ENCODE results near the gene IL15RA. TPM values are rescaled to one million over a fixed set of nuclear protein-coding genes. Genes with fewer than 3 reads are reported as not detected.
"Not testable (repeated sequence)": the region's sequence is repeated elsewhere in the genome, so short reads cannot be mapped to it uniquely, and the experiment has no call there.

IL15RA gene
- total RNA-seq, 1 experiment from 2014 or later: 28.6 TPM

GRCh38 chr10:5947471-5948207 is 29.7 kb downstream of the IL15RA start:
- Mint-ChIP-seq H3K27me3 (ENCODE audit: unreplicated experiment) (no peaks in the 10 kb centered on the region), H3K9me3 (ENCODE audit: low read depth, unreplicated experiment) (no peaks in the 10 kb centered on the region)
- CTCF ChIA-PET: interaction anchor here (0.9 kb wide), 1 partner anchor 13 kb away, joined by 3 read pairs; no protein-coding TSS in a partner anchor

GRCh38 chr10:5946786-5947185 is 30.6 kb downstream of the IL15RA start:
- Mint-ChIP-seq H3K36me3 (ENCODE audit: insufficient read depth, unreplicated experiment) (peaks cover 38% of the 10 kb centered on the region), H3K4me3 (ENCODE audit: low read depth, unreplicated experiment) (no peak overlapping the region), H3K27me3 (ENCODE audit: unreplicated experiment) (no peaks in the 10 kb centered on the region), H3K9me3 (ENCODE audit: low read depth, unreplicated experiment) (no peaks in the 10 kb centered on the region), H3K4me1 (ENCODE audit: low read depth, unreplicated experiment) (peaks cover 46% of the 10 kb centered on the region), H3K27ac (ENCODE audit: unreplicated experiment) (no peak overlapping the region)
- CTCF ChIA-PET: no interaction called here
- no peak for DNase-seq
- intact Hi-C loops (cut with micrococcal nuclease; ENCODE audit: unreplicated experiment): no loop called here
- TF ChIP-seq CTCF (IDR thresholded peaks at IDR 0.05; ENCODE audit: unreplicated experiment): no peak
- no TSS peak for BruUV-seq (replicated peaks)

More at GRCh38 chr10:5947471-5948207, 29.7 kb downstream of the IL15RA start:
- BruUV-seq (replicated peaks): no TSS peak
- Mint-ChIP-seq H3K4me3 (ENCODE audit: low read depth, unreplicated experiment) (no peak overlapping the region), H3K4me1 (ENCODE audit: low read depth, unreplicated experiment) (peaks cover 47% of the 10 kb centered on the region), H3K27ac (ENCODE audit: unreplicated experiment) (no peak overlapping the region), H3K36me3 (ENCODE audit: insufficient read depth, unreplicated experiment) (peaks cover 41% of the 10 kb centered on the region)
- no peak for DNase-seq
- TF ChIP-seq CTCF (IDR thresholded peaks at IDR 0.05; ENCODE audit: unreplicated experiment): no peak
- intact Hi-C loops (cut with micrococcal nuclease; ENCODE audit: unreplicated experiment): no loop called here

- H3K9me3 Mint-ChIP-seq (ENCODE audit: low read depth, unreplicated experiment): not testable (repeated sequence)
These were observed 30.9 kb downstream of the IL15RA start for GRCh38 chr10:5946419-5946775.

GRCh38 chr10:5945561-5946418 is 31.6 kb downstream of the IL15RA start:
- Mint-ChIP-seq H3K27me3 (ENCODE audit: unreplicated experiment) (no peaks in the 10 kb centered on the region), H3K36me3 (ENCODE audit: insufficient read depth, unreplicated experiment) (peaks cover 29% of the 10 kb centered on the region), H3K4me3 (ENCODE audit: low read depth, unreplicated experiment) (no peak overlapping the region), H3K9me3 (ENCODE audit: low read depth, unreplicated experiment) (no peaks in the 10 kb centered on the region), H3K4me1 (ENCODE audit: low read depth, unreplicated experiment) (peaks cover 38% of the 10 kb centered on the region), H3K27ac (ENCODE audit: unreplicated experiment) (peak overlapping the region; percentile 36)
- BruUV-seq (replicated peaks): no TSS peak
- no peak for TF ChIP-seq CTCF (IDR thresholded peaks at IDR 0.05; ENCODE audit: unreplicated experiment)
- CTCF ChIA-PET: interaction anchor here (1.2 kb wide), 1 partner anchor 56 kb away, joined by 4 read pairs; the partner anchor contains the start of genes ANKRD16 and FBH1
- no peak for DNase-seq
- intact Hi-C loops (cut with micrococcal nuclease; ENCODE audit: unreplicated experiment): no loop called here

More at GRCh38 chr10:5946419-5946775, 30.9 kb downstream of the IL15RA start:
- H3K27me3 Mint-ChIP-seq (ENCODE audit: unreplicated experiment); BruUV-seq (replicated peaks); DNase-seq; H3K4me3 Mint-ChIP-seq (ENCODE audit: low read depth, unreplicated experiment); H3K27ac Mint-ChIP-seq (ENCODE audit: unreplicated experiment); intact Hi-C loops (cut with micrococcal nuclease; ENCODE audit: unreplicated experiment); CTCF ChIA-PET: not testable (repeated sequence)
- Mint-ChIP-seq H3K4me1 (ENCODE audit: low read depth, unreplicated experiment) (peaks cover 42% of the 10 kb centered on the region), H3K36me3 (ENCODE audit: insufficient read depth, unreplicated experiment) (peaks cover 34% of the 10 kb centered on the region)

Measured in Calu3 (cell line).